T-helper 22 cell (primary cell): ENCODE results near the gene NFATC1.

ENCODE experiments used
- DNase-seq: peaks from one replicate; pipeline ENCODE4 v3.0.0-alpha.2; 2020; ENCODE audit warnings: low read depth

NFATC1 gene

GRCh38 chr18:79574938-79575525 is 179.3 kb downstream of the NFATC1 start:
- DNase-seq, result no peak

GRCh38 chr18:79575891-79576685 is 180.4 kb downstream of the NFATC1 start:
- no peak for DNase-seq

- no peak for DNase-seq
Observed at GRCh38 chr18:79576686-79577351, 181.1 kb downstream of the NFATC1 start.

GRCh38 chr18:79577451-79578395 is 182.0 kb downstream of the NFATC1 start:
- DNase-seq, result no peak

GRCh38 chr18:79578396-79579260 is 182.9 kb downstream of the NFATC1 start:
- DNase-seq, result no peak
